CD4-positive, alpha-beta T cell (primary cell): ENCODE measurements around the gene IL17RC. TPM values are rescaled to one million over a fixed set of nuclear protein-coding genes. Genes with fewer than 3 reads are reported as not detected.
"Not testable (repeated sequence)": the region's sequence is repeated elsewhere in the genome, so short reads cannot be mapped to it uniquely, and the experiment has no call there.

Experiments used
- ATAC-seq: fragments of 200-7000 bp; cut with Tn5 transposase; one replicate; pipeline ENCODE4 v1.10.0; 2022; ENCODE audit warnings: mild to moderate bottlenecking; ENCODE audit not compliant: poor library complexity
- CTCF ChIA-PET: fragments of 350-600 bp; sonication (Branson Sonifier 250); formaldehyde crosslinking; loops from one replicate; lab custom pipeline; 2021; ENCODE audit warnings: antibody characterized with exemption, inconsistent platforms; lab: Charles Lee
- POLR2A ChIA-PET: fragments of 350-600 bp; sonication (Branson Sonifier 250); formaldehyde crosslinking; loops from one replicate; lab custom pipeline; 2021; ENCODE audit warnings: antibody characterized with exemption, inconsistent platforms; lab: Charles Lee
- DNase-seq, 14 experiments: peaks; one replicate each; pipeline ENCODE4 v3.0.0-alpha.2; 2013 to 2020; ENCODE audit warnings: mixed read lengths in 2 of 14
- H3K27ac ChIP-seq, 2 donors: one replicate each; pipeline versions ENCODE4 v1.5.1 to v1.7.0; 2013; ENCODE audit warnings: low read length in 2 of 2, low read depth in 1 of 2, mild to moderate bottlenecking in 1 of 2
- H3K27me3 ChIP-seq, 2 experiments: 1 replicate in 1 of 2; 2 replicates in 1 of 2; pipeline versions ENCODE4 v1.6.1 to v1.7.0; 2013; ENCODE audit warnings: low read length in 2 of 2, control low read depth in 1 of 2, mild to moderate bottlenecking in 1 of 2, moderate library complexity in 1 of 2; ENCODE audit not compliant: insufficient read depth in 2 of 2, control insufficient read depth in 1 of 2
- H3K36me3 ChIP-seq: one replicate; pipeline ENCODE4 v1.6.1; 2013; ENCODE audit warnings: low read length, control low read depth; ENCODE audit not compliant: insufficient read depth
- H3K4me1 ChIP-seq: one replicate; pipeline ENCODE4 v1.6.1; 2013; ENCODE audit warnings: low read length, control low read depth; ENCODE audit not compliant: insufficient read depth
- H3K4me3 ChIP-seq: one replicate; pipeline ENCODE4 v1.5.1; 2013; ENCODE audit warnings: mild to moderate bottlenecking, low read length, moderate library complexity
- H3K9me3 ChIP-seq, 2 experiments: 1 replicate in 1 of 2; 2 replicates in 1 of 2; pipeline versions ENCODE4 v1.6.1 to v1.7.0; 2013; ENCODE audit warnings: low read length in 2 of 2, mild to moderate bottlenecking in 2 of 2, control low read depth in 1 of 2, moderate library complexity in 1 of 2; ENCODE audit not compliant: control insufficient read depth in 1 of 2, insufficient read depth in 1 of 2
- H3K27ac Mint-ChIP-seq: one replicate; pipeline ENCODE4 v1.8.0; 2020; ENCODE audit warnings: mixed read lengths
- H3K27me3 Mint-ChIP-seq: one replicate; pipeline ENCODE4 v1.8.0; 2021; ENCODE audit warnings: mixed read lengths
- H3K36me3 Mint-ChIP-seq: one replicate; pipeline ENCODE4 v1.8.0; 2021; ENCODE audit warnings: low read depth, mixed read lengths
- H3K4me1 Mint-ChIP-seq: one replicate; pipeline ENCODE4 v1.8.0; 2021; ENCODE audit warnings: low read depth, mixed read lengths
- H3K4me3 Mint-ChIP-seq: one replicate; pipeline ENCODE4 v1.8.0; 2020; ENCODE audit warnings: mild to moderate bottlenecking, mixed read lengths
- H3K9me3 Mint-ChIP-seq: one replicate; pipeline ENCODE4 v1.8.0; 2020; ENCODE audit warnings: mixed read lengths
- intact Hi-C, 2 experiments: fragments of 100-400 bp; cut with DNase I in 1 of 2; cut with micrococcal nuclease in 1 of 2; formaldehyde crosslinking; loops; one replicate each; pipeline versions ENCODE4 v1.15.1 to v1.9.0; 2023 to 2025; cut with DNase I, micrococcal nuclease
- total RNA-seq, 174 experiments: library from RNA in 2 of 174; stranded (reverse) in 2 of 174; gene quantifications; one replicate each; pipeline ENCODE4 v1.2.3 and lab custom pipeline; 2021 to 2026
- TF ChIP-seq, protein P1 (sequence below): fragments of 200-600 bp; IDR thresholded peaks from one replicate; pipeline ENCODE4 v1.8.0; 2022; ENCODE audit warnings: antibody characterized with exemption, mild to moderate bottlenecking

IL17RC gene
- total RNA-seq, 2 experiments from 2014 or later, result 0.42 to 0.88 TPM

DNA sequence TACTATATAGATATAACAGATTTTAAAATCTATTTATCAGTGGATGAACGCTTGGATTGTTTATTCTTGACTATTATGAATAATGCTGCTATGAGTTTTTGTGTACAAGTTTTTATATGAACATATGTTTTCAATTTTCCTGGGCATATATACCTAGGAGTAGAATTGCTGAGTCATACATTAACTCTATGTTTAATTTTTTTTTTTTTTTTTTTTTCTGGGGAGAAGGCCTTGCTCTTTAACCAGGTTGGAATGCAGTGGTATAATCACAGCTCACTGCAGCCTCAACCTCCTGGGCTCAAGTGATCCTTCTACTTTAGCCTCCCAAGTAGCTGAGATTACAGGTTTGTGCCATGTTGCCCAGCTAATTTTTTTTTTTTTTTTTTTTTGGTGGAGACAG, 45.9 kb upstream of the IL17RC start:
- no peaks in the 10 kb centered on the region for H3K27me3 Mint-ChIP-seq
- ChIA-PET CTCF (no interaction called here), POLR2A (no interaction called here)
- no peaks in the 10 kb centered on the region for H3K9me3 Mint-ChIP-seq
- Histone ChIP-seq H3K36me3 (no peaks in the 10 kb centered on the region), H3K9me3 (no peaks in the 10 kb centered on the region), H3K4me3 (no peak overlapping the region), H3K4me1 (no peaks in the 10 kb centered on the region), H3K27me3 (no peaks in the 10 kb centered on the region), H3K27ac (no peak overlapping the region)
- no peaks in the 10 kb centered on the region for H3K36me3 Mint-ChIP-seq
- ATAC-seq (no peak), DNase-seq (no peak)
- intact Hi-C loops, result no loop called here
- no peak overlapping the region for H3K27ac Mint-ChIP-seq
- TF ChIP-seq, protein P1, sequence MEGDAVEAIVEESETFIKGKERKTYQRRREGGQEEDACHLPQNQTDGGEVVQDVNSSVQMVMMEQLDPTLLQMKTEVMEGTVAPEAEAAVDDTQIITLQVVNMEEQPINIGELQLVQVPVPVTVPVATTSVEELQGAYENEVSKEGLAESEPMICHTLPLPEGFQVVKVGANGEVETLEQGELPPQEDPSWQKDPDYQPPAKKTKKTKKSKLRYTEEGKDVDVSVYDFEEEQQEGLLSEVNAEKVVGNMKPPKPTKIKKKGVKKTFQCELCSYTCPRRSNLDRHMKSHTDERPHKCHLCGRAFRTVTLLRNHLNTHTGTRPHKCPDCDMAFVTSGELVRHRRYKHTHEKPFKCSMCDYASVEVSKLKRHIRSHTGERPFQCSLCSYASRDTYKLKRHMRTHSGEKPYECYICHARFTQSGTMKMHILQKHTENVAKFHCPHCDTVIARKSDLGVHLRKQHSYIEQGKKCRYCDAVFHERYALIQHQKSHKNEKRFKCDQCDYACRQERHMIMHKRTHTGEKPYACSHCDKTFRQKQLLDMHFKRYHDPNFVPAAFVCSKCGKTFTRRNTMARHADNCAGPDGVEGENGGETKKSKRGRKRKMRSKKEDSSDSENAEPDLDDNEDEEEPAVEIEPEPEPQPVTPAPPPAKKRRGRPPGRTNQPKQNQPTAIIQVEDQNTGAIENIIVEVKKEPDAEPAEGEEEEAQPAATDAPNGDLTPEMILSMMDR, result no peak
- H3K4me1 Mint-ChIP-seq, result no peaks in the 10 kb centered on the region
- no peak overlapping the region for H3K4me3 Mint-ChIP-seq

DNA sequence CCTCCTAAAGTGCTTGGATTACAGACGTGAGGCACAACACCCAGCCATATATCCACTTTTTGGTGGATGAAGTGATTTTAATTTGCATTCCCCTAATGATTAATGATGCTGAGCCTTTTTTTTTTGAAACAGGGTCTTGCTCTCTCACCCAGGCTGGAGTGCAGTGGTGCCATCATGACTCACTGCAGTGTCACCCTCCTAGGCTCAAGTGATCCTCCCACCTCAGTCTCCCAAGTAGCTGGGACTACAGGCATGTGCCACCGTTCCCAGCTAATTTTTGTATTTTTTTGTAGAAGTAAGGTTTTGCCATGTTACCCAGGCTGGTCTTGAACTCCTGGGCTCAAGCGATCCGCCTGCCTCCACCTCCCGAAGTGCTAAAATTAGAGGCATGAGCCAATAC, 44.8 kb upstream of the IL17RC start:
- POLR2A ChIA-PET, H3K27ac Mint-ChIP-seq, H3K4me1 Mint-ChIP-seq, H3K9me3 Mint-ChIP-seq, H3K4me1 ChIP-seq, H3K27me3 ChIP-seq, H3K36me3 Mint-ChIP-seq, H3K4me3 Mint-ChIP-seq, H3K4me3 ChIP-seq, H3K27ac ChIP-seq, H3K27me3 Mint-ChIP-seq, ATAC-seq, H3K36me3 ChIP-seq, DNase-seq, H3K9me3 ChIP-seq, intact Hi-C loops, CTCF ChIA-PET: not testable (repeated sequence)

DNA sequence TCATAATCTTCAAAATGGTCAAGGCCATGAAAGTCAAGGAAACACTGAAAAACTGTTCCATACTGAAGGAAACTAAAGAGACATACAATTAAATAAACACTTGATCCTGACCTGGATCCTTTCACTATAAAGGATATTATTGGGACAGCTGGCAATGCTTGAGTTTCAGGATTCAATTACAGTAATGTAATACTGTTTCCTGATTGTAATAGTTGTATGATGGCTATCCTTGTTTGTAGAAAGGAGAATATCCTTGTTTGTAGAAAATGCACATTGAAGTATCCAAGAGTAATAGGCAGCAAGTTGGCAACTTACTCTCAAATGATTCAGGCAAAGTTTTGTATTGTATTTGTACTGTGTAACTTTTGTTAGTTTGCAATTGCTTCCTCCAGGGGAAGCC, 41.5 kb upstream of the IL17RC start:
- H3K4me3 Mint-ChIP-seq, result no peak overlapping the region
- ChIA-PET POLR2A (no interaction called here), CTCF (no interaction called here)

DNA sequence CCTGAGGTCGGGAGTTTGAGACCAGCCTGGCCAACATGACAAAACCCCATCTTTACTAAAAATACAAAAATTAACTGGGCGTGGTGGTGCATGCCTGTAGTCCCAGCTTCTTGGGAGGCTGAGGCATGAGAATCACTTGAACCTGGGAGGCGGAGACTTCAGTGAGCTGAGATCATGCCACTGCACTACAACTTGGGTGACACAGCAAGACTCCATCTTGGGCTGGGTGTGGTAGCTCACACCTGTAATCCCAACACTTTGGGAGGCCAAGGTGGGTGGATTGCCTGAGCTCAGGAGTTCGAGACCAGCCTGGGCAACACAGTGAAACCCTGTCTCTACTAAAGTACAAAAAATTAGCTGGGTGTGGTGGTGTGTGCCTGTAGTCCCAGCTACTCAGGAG, 40.6 kb upstream of the IL17RC start:
- H3K36me3 ChIP-seq, H3K27ac Mint-ChIP-seq, ATAC-seq, H3K36me3 Mint-ChIP-seq, H3K27me3 Mint-ChIP-seq, H3K27me3 ChIP-seq, DNase-seq, H3K4me1 Mint-ChIP-seq, intact Hi-C loops, H3K4me1 ChIP-seq, POLR2A ChIA-PET, H3K4me3 ChIP-seq, H3K9me3 Mint-ChIP-seq, H3K4me3 Mint-ChIP-seq, H3K9me3 ChIP-seq, H3K27ac ChIP-seq: not testable (repeated sequence)
- CTCF ChIA-PET, result interaction anchor here (0.7 kb wide), 1 partner anchor 658 kb away, joined by 5 read pairs; no protein-coding TSS in a partner anchor

More for the DNA sequence above, 41.5 kb upstream of the IL17RC start:
- Mint-ChIP-seq H3K27ac (no peak overlapping the region), H3K4me1 (no peaks in the 10 kb centered on the region), H3K9me3 (no peaks in the 10 kb centered on the region), H3K36me3 (no peaks in the 10 kb centered on the region), H3K27me3 (no peaks in the 10 kb centered on the region)
- Histone ChIP-seq H3K36me3 (no peaks in the 10 kb centered on the region), H3K27ac (no peak overlapping the region), H3K4me3 (no peak overlapping the region), H3K4me1 (no peaks in the 10 kb centered on the region), H3K27me3 (no peaks in the 10 kb centered on the region), H3K9me3 (no peaks in the 10 kb centered on the region)
- DNase-seq, result no peak
- ATAC-seq, result no peak
- intact Hi-C loops, result no loop called here
- TF ChIP-seq, protein P1, result no peak
